Neural progenitor cell (in vitro differentiated cells): ENCODE measurements around the gene NPTX1. TPM values are rescaled to one million over a fixed set of nuclear protein-coding genes. Genes with fewer than 3 reads are reported as not detected.

Experiments used
- DNase-seq: peaks from one replicate; pipeline ENCODE4 v3.0.0-alpha.2; 2016; ENCODE audit warnings: low spot score
- H2AFZ ChIP-seq: fragments of 200-600 bp; sonication (generic); replicated peaks from 2 replicates; pipeline ENCODE4 v1.6.1; 2016; ENCODE audit warnings: antibody characterized with exemption
- H3F3A ChIP-seq: fragments of 200-600 bp; sonication (generic); 2 replicates; pipeline ENCODE4 v1.6.1; 2016; ENCODE audit warnings: antibody characterized with exemption, low read depth
- H3K27ac ChIP-seq: fragments of 200-600 bp; sonication (generic); 2 replicates; pipeline ENCODE4 v1.5.1; 2016; ENCODE audit warnings: mild to moderate bottlenecking
- H3K27me3 ChIP-seq: fragments of 200-600 bp; sonication (generic); 2 replicates; pipeline ENCODE4 v1.6.1; 2016; ENCODE audit warnings: mild to moderate bottlenecking, moderate library complexity
- H3K36me3 ChIP-seq: fragments of 200-600 bp; sonication (generic); 2 replicates; pipeline ENCODE4 v1.5.1; 2016
- H3K4me1 ChIP-seq: fragments of 200-600 bp; sonication (generic); 2 replicates; pipeline ENCODE4 v1.6.1; 2016; ENCODE audit warnings: mixed run types
- H3K4me2 ChIP-seq: fragments of 200-600 bp; sonication (generic); 2 replicates; pipeline ENCODE4 v1.6.1; 2016
- H3K4me3 ChIP-seq: fragments of 200-600 bp; sonication (generic); 2 replicates; pipeline ENCODE4 v1.5.1; 2016
- H3K79me2 ChIP-seq: fragments of 200-600 bp; sonication (generic); 2 replicates; pipeline ENCODE4 v1.6.1; 2016; ENCODE audit warnings: low read depth
- H3K9ac ChIP-seq: fragments of 200-600 bp; sonication (generic); 2 replicates; pipeline ENCODE4 v1.6.1; 2016
- H3K9me3 ChIP-seq: fragments of 200-600 bp; sonication (generic); 2 replicates; pipeline ENCODE4 v1.5.1; 2016; ENCODE audit warnings: low read depth
- H4K20me1 ChIP-seq: fragments of 200-600 bp; sonication (generic); 2 replicates; pipeline ENCODE4 v1.6.1; 2016; ENCODE audit warnings: low read depth
- H3K27ac Mint-ChIP-seq: 3 replicates; pipeline ENCODE4 v1.8.0; 2021; ENCODE audit warnings: mixed read lengths
- H3K27me3 Mint-ChIP-seq: 2 replicates; pipeline ENCODE4 v1.8.0; 2022; ENCODE audit warnings: low read depth, mild to moderate bottlenecking, inconsistent platforms, moderate library complexity, mixed read lengths; ENCODE audit not compliant: insufficient read depth
- H3K36me3 Mint-ChIP-seq: 3 replicates; pipeline ENCODE4 v1.8.0; 2021; ENCODE audit warnings: mixed read lengths
- H3K4me1 Mint-ChIP-seq: 3 replicates; pipeline ENCODE4 v1.8.0; 2021; ENCODE audit warnings: mixed read lengths
- H3K4me3 Mint-ChIP-seq: 3 replicates; pipeline ENCODE4 v1.8.0; 2021; ENCODE audit warnings: mild to moderate bottlenecking, moderate library complexity, mixed read lengths
- H3K9me3 Mint-ChIP-seq: 3 replicates; pipeline ENCODE4 v1.8.0; 2020; ENCODE audit warnings: mixed read lengths
- CTCF ChIP-seq: fragments of 200-600 bp; sonication (generic); IDR thresholded peaks from 2 replicates; pipeline ENCODE4 v1.5.1; 2017; ENCODE audit warnings: antibody characterized with exemption, mild to moderate bottlenecking
- EZH2 ChIP-seq: fragments of 200-600 bp; sonication (generic); IDR thresholded peaks from 2 replicates; pipeline ENCODE4 v1.6.1; 2017; ENCODE audit warnings: antibody characterized with exemption, mild to moderate bottlenecking, moderate library complexity
- EZH2phosphoT487 ChIP-seq: fragments of 200-600 bp; sonication (generic); IDR thresholded peaks from 2 replicates; pipeline ENCODE4 v1.6.1; 2017; ENCODE audit warnings: antibody characterized with exemption
- total RNA-seq: library from RNA; depleted of rRNA; stranded (reverse); fragments of >200 nt; gene quantifications from 2 replicates; pipeline ENCODE4 v1.2.3, GENCODE V29; 2015; ENCODE audit warnings: low replicate concordance

NPTX1 gene
- total RNA-seq, 1 donor from 2014 or later: 2.6 TPM

- Histone ChIP-seq H3K27me3 (no peaks in the 10 kb centered on the region), H3K4me1 (peaks cover 13% of the 10 kb centered on the region), H3K27ac (no peak overlapping the region), H3K9me3 (no peaks in the 10 kb centered on the region), H3K4me3 (no peak overlapping the region), H3K36me3 (no peaks in the 10 kb centered on the region), H2AFZ (no peak overlapping the region), H4K20me1 (peaks cover 4% of the 10 kb centered on the region), H3K9ac (no peak overlapping the region), H3K4me2 (no peak overlapping the region), H3K79me2 (no peaks in the 10 kb centered on the region), H3F3A (no peaks in the 10 kb centered on the region)
- peaks cover 4% of the 10 kb centered on the region for H3K4me1 Mint-ChIP-seq
- H3K36me3 Mint-ChIP-seq: no peaks in the 10 kb centered on the region
- H3K27me3 Mint-ChIP-seq: peaks cover 2% of the 10 kb centered on the region
- no peak overlapping the region for H3K27ac Mint-ChIP-seq
- no peak for DNase-seq
- TF ChIP-seq EZH2phosphoT487 (no peak), EZH2 (no peak), CTCF (no peak)
- H3K4me3 Mint-ChIP-seq: no peak overlapping the region
- no peaks in the 10 kb centered on the region for H3K9me3 Mint-ChIP-seq
Observed at GRCh38 chr17:80428363-80428762, 48.0 kb downstream of the NPTX1 start.

- Histone ChIP-seq H3K4me1 (peaks cover 13% of the 10 kb centered on the region), H3K9ac (peak overlapping the region; percentile 8), H4K20me1 (peaks cover 4% of the 10 kb centered on the region), H3K27ac (no peak overlapping the region), H3K36me3 (no peaks in the 10 kb centered on the region), H2AFZ (no peak overlapping the region), H3K4me2 (peak overlapping the region; percentile 45), H3K27me3 (no peaks in the 10 kb centered on the region), H3K4me3 (no peak overlapping the region), H3K79me2 (no peaks in the 10 kb centered on the region), H3F3A (no peaks in the 10 kb centered on the region), H3K9me3 (no peaks in the 10 kb centered on the region)
- Mint-ChIP-seq H3K4me3 (no peak overlapping the region), H3K27ac (no peak overlapping the region), H3K27me3 (peaks cover 2% of the 10 kb centered on the region), H3K36me3 (no peaks in the 10 kb centered on the region), H3K9me3 (no peaks in the 10 kb centered on the region), H3K4me1 (peaks cover 4% of the 10 kb centered on the region)
- TF ChIP-seq EZH2phosphoT487: no peak
- TF ChIP-seq EZH2: peak; percentile 43
- DNase-seq: peak; percentile 69
Observed at GRCh38 chr17:80427366-80428282, 48.8 kb downstream of the NPTX1 start.

- peak; percentile 91 for DNase-seq
- no peak overlapping the region for H3K4me3 Mint-ChIP-seq
- Histone ChIP-seq H3K9ac (no peak overlapping the region), H3K27ac (no peak overlapping the region), H3K4me3 (no peak overlapping the region), H2AFZ (no peak overlapping the region), H4K20me1 (peaks cover 4% of the 10 kb centered on the region), H3K4me2 (no peak overlapping the region), H3K9me3 (no peaks in the 10 kb centered on the region), H3K79me2 (no peaks in the 10 kb centered on the region), H3F3A (no peaks in the 10 kb centered on the region), H3K27me3 (no peaks in the 10 kb centered on the region), H3K36me3 (no peaks in the 10 kb centered on the region), H3K4me1 (peaks cover 13% of the 10 kb centered on the region)
- peaks cover 4% of the 10 kb centered on the region for H3K4me1 Mint-ChIP-seq
- H3K27ac Mint-ChIP-seq: no peak overlapping the region
- no peaks in the 10 kb centered on the region for H3K9me3 Mint-ChIP-seq
- no peaks in the 10 kb centered on the region for H3K36me3 Mint-ChIP-seq
- TF ChIP-seq EZH2 (no peak), CTCF (peak; percentile 96), EZH2phosphoT487 (no peak)
- H3K27me3 Mint-ChIP-seq: peaks cover 2% of the 10 kb centered on the region
Observed at GRCh38 chr17:80426671-80427326, 49.6 kb downstream of the NPTX1 start.
